Fibroblast of lung (primary cell): Measurements from ENCODE around the gene CNTNAP5.

Experiments
- CTCF ChIP-seq, 2 donors: IDR thresholded peaks in 1 of 2; conservative IDR thresholded peaks in 1 of 2; 1 replicate in 1 of 2; 2 replicates in 1 of 2; pipeline ENCODE4 v1.5.1; 2011 to 2012; ENCODE audit warnings: low read length in 2 of 2, control low read depth in 1 of 2, inconsistent platforms in 1 of 2, low read depth in 1 of 2, mild to moderate bottlenecking in 1 of 2
- EZH2 ChIP-seq: IDR thresholded peaks from 2 replicates; pipeline ENCODE4 v1.5.1; 2012; ENCODE audit warnings: low read length, control low read depth, mild to moderate bottlenecking; ENCODE audit errors: missing control alignments

DNA sequence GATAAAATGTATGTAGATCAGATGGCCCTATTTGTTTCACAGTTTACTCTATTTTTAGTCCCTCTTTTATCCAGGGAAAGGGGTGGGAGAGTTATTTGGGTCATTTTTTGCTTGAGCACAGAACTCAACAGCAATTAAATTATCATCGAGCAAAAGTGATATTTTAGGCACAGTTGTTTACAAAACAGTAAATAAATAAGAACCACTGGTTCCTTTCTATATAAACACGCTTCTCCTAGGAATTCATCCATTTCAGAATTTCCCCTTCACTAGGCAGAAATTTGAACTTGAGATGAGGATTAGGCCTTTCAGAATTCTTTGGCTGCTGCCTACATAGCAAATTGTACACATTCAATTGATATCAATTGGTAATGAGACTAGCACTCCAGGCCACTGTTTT, 812.4 kb downstream of the CNTNAP5 start:
- TF ChIP-seq CTCF (conservative IDR thresholded peaks at IDR 0.05 in 1 of 2, IDR thresholded peaks at IDR 0.05 in 1 of 2; ENCODE audit: low read depth in 1 of 2, low read length in 2 of 2) (no peak), EZH2 (no peak)
